ENCODE data around the gene RIC1. TPM values are rescaled to one million over a fixed set of nuclear protein-coding genes. Genes with fewer than 3 reads are reported as not detected.

Gene RIC1
- total and polyA plus RNA-seq, 8 donors: 21.5 to 32.9 (median 30.7) TPM

DNA sequence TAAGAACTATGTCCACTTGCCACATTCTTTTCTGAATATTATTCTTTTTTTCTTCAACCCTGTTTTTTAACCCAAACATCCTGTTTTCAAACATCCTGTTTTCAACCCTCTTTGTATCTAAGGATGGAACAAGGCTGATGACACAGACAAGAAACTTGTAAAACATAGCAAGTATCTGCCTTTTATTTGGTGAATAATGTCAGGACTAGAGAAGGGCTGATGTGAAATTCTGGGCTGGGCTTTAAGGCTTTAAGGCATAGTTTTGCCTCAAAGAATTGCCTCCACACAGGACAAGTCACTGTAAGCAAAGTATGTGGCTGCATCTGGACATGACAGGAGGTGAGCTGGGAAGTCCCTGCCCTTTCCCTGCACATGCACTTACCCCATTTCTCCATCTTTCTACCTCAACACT lies 42.5 kb upstream of the RIC1 start:
- Histone ChIP-seq H3K36me3 (no peaks in the 10 kb centered on the region), H3K9me3 (no peaks in the 10 kb centered on the region), H3K4me3 (no peak overlapping the region), H3K4me1 (peaks cover 0 to 19% of the 10 kb centered on the region in 2 donors), H3K27ac (peak overlapping the region in 1 of 2 donors; percentile 9), H3K27me3 (no peaks in the 10 kb centered on the region)
- intact Hi-C loops (cut with DNase I): no loop called here
- TF ChIP-seq, protein P1, sequence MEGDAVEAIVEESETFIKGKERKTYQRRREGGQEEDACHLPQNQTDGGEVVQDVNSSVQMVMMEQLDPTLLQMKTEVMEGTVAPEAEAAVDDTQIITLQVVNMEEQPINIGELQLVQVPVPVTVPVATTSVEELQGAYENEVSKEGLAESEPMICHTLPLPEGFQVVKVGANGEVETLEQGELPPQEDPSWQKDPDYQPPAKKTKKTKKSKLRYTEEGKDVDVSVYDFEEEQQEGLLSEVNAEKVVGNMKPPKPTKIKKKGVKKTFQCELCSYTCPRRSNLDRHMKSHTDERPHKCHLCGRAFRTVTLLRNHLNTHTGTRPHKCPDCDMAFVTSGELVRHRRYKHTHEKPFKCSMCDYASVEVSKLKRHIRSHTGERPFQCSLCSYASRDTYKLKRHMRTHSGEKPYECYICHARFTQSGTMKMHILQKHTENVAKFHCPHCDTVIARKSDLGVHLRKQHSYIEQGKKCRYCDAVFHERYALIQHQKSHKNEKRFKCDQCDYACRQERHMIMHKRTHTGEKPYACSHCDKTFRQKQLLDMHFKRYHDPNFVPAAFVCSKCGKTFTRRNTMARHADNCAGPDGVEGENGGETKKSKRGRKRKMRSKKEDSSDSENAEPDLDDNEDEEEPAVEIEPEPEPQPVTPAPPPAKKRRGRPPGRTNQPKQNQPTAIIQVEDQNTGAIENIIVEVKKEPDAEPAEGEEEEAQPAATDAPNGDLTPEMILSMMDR (IDR thresholded peaks at IDR 0.05): no peak
- DNase-seq (no peak), ATAC-seq (no peak)

DNA sequence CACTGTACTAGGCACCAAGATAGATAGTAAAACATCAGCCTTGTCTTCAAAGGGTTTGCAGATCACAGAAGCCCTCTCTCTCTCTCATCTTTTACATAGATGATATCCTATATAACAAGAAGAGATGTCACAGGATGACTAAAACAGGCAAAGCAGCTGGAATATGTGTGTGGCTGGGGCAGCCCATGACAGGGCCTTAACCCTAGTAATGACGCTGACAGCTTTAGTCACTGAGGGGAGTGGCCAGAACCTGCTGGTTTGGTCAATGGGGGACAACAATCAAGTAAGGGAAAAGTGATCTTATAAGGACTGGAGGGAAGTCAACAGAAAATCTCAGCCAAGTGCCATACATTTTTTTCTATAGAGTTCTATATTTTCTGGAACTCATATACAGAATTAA lies 41.9 kb upstream of the RIC1 start:
- Histone ChIP-seq H3K27me3 (no peaks in the 10 kb centered on the region), H3K4me1 (peaks cover 0 to 19% of the 10 kb centered on the region in 2 donors), H3K9me3 (no peaks in the 10 kb centered on the region), H3K4me3 (no peak overlapping the region), H3K27ac (peak overlapping the region in 1 of 2 donors; percentile 9), H3K36me3 (no peaks in the 10 kb centered on the region)
- intact Hi-C loops (cut with DNase I): no loop called here
- no peak for DNase-seq
- ATAC-seq: no peak
- TF ChIP-seq, protein P1 (IDR thresholded peaks at IDR 0.05): no peak

DNA sequence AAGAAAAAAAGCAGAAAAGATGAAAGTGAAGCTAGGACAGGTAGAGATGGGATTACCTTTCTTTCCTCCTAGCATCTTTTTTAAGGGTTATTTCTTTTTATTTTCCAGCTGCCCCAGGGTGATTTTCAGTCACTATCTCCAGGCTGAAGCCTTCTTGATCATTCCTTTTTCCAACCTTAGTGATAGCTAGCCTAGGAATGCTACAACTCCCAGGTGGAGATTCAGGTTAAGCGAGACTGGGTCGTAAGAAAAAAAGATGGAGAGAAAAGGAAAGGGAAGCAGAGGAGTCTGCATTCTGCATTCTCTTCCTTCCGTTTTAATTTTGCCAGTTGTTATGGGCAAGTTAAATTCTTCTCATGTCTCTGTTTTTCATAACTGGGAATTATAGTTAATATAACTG lies 36.7 kb upstream of the RIC1 start:
- H3K4me1 ChIP-seq: peaks cover 0 to 16% of the 10 kb centered on the region in 2 donors

DNA sequence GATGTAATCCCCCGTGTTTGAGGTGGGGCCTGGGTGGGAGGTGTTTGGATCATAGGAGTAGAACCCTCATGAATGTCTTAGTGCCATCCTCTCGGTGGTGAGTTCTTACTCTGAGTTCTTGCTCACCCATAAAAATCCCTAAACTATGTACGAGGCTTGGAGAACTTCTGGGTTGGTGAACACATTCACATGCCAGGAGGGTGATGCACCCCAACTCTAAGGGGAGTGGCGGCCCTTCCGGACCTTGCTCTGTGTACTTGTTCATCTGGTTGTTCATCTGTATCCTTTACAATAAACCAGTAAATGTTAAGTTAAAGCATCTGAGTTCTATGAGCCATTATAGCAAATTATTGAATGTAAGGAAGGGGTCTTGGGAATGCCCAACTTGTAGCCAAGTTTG lies 36.0 kb upstream of the RIC1 start:
- Histone ChIP-seq H3K36me3 (no peaks in the 10 kb centered on the region), H3K27me3 (no peaks in the 10 kb centered on the region), H3K4me3 (no peak overlapping the region), H3K4me1 (peaks cover 0 to 16% of the 10 kb centered on the region in 2 donors), H3K9me3 (no peaks in the 10 kb centered on the region), H3K27ac (no peak overlapping the region)
- ATAC-seq (no peak), DNase-seq (no peak)
- TF ChIP-seq, protein P1 (IDR thresholded peaks at IDR 0.05): no peak
- intact Hi-C loops (cut with DNase I): loop anchor here in 1 of 2 donors (5.0 to 10.0 kb wide), 2 partner anchors 141 to 408 kb away; partner anchors contain the start of genes CD274 and INSL6

More for the DNA sequence above, 36.7 kb upstream of the RIC1 start:
- TF ChIP-seq, protein P1 (IDR thresholded peaks at IDR 0.05): no peak
- Histone ChIP-seq H3K4me3 (no peak overlapping the region), H3K9me3 (no peaks in the 10 kb centered on the region), H3K36me3 (no peaks in the 10 kb centered on the region), H3K27ac (no peak overlapping the region), H3K27me3 (no peaks in the 10 kb centered on the region)
- intact Hi-C loops (cut with DNase I): loop anchor here in 1 of 2 donors (5.0 to 10.0 kb wide), 2 partner anchors 140 to 407 kb away; partner anchors contain the start of genes CD274 and INSL6
- ATAC-seq: no peak
- no peak for DNase-seq

DNA sequence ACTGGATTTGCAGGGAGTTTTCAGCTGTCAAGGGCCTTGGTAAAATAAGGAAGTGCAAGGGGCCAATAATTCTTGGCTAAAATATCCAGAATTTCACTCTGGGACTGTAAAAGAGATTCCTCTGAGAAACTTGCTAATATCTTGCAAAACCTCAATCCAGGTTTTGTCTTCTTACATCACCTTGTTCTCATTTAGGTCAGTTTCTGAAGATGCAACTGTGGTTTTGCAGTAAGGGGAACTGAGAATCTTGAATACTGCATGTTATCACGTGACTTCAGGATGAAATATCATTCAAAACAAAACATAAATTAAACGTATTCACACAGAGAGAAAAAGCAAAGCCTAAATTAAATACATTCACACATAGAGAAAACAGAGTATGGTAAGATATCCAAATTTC lies 35.0 kb upstream of the RIC1 start:
- Histone ChIP-seq H3K4me1 (peaks cover 0 to 20% of the 10 kb centered on the region in 2 donors), H3K4me3 (no peak overlapping the region), H3K27ac (no peak overlapping the region), H3K9me3 (no peaks in the 10 kb centered on the region), H3K27me3 (no peaks in the 10 kb centered on the region), H3K36me3 (no peaks in the 10 kb centered on the region)
- DNase-seq: no peak
- ATAC-seq: no peak
- TF ChIP-seq, protein P1 (IDR thresholded peaks at IDR 0.05): no peak
- intact Hi-C loops (cut with DNase I): loop anchor here in 1 of 2 donors (5.0 to 10.0 kb wide), 2 partner anchors 142 to 409 kb away; partner anchors contain the start of genes CD274 and INSL6

All from left lung (tissue), 10 donors.